ENCODE results near the gene HDAC11.

The HDAC11 gene

GRCh38 chr3:13548696-13549622 lies 68.9 kb downstream of the HDAC11 start, which contains the start of gene FBLN2:
Gene FBLN2, plus strand, starts transcription at chr3:13549125. Its CDS starts 21,231 bp downstream, at chr3:13570356.
- Mint-ChIP-seq H3K27ac (peak within 1 kb of the TSS; percentile 53), H3K36me3 (no peaks in the 10 kb centered on the region), H3K9me3 (no peaks in the 10 kb centered on the region), H3K27me3 (peaks cover 21% of the 10 kb centered on the region), H3K4me1 (peaks cover 24% of the 10 kb centered on the region), H3K4me3 (peak within 1 kb of the TSS; percentile 83)
- peak in 1 of 2 donors; percentile 25 for DNase-seq (ENCODE audit: low spot score in 2 of 2)
- peak; percentile 52 for ATAC-seq (ENCODE audit: low read depth)

- peaks cover 21% of the 10 kb centered on the region for H3K27me3 Mint-ChIP-seq
- H3K4me3 Mint-ChIP-seq = peak overlapping the region; percentile 83
- ATAC-seq (ENCODE audit: low read depth) = peak; percentile 56
- peak overlapping the region; percentile 53 for H3K27ac Mint-ChIP-seq
- DNase-seq (ENCODE audit: low spot score in 2 of 2) = peak; percentile 17 to 27
- peaks cover 28% of the 10 kb centered on the region for H3K4me1 Mint-ChIP-seq
- no peaks in the 10 kb centered on the region for H3K36me3 Mint-ChIP-seq
- no peaks in the 10 kb centered on the region for H3K9me3 Mint-ChIP-seq
Measured at GRCh38 chr3:13549623-13550422, 69.7 kb downstream of the HDAC11 start.

GRCh38 chr3:13550423-13550690 lies 70.3 kb downstream of the HDAC11 start:
- no peaks in the 10 kb centered on the region for H3K9me3 Mint-ChIP-seq
- DNase-seq (ENCODE audit: low spot score in 2 of 2) (no peak), ATAC-seq (ENCODE audit: low read depth) (peak; percentile 57)
- peaks cover 28% of the 10 kb centered on the region for H3K4me1 Mint-ChIP-seq
- no peaks in the 10 kb centered on the region for H3K36me3 Mint-ChIP-seq
- peak overlapping the region; percentile 58 for H3K4me3 Mint-ChIP-seq
- peaks cover 18% of the 10 kb centered on the region for H3K27me3 Mint-ChIP-seq
- H3K27ac Mint-ChIP-seq = no peak overlapping the region

- H3K36me3 Mint-ChIP-seq = no peaks in the 10 kb centered on the region
- peaks cover 28% of the 10 kb centered on the region for H3K4me1 Mint-ChIP-seq
- peaks cover 18% of the 10 kb centered on the region for H3K27me3 Mint-ChIP-seq
- no peak overlapping the region for H3K27ac Mint-ChIP-seq
- ATAC-seq (ENCODE audit: low read depth) = no peak
- H3K4me3 Mint-ChIP-seq = peak overlapping the region; percentile 35
- DNase-seq (ENCODE audit: low spot score in 2 of 2) = no peak
- H3K9me3 Mint-ChIP-seq = no peaks in the 10 kb centered on the region
Measured at GRCh38 chr3:13550791-13551360, 70.8 kb downstream of the HDAC11 start.

- no peaks in the 10 kb centered on the region for H3K9me3 Mint-ChIP-seq
- DNase-seq (ENCODE audit: low spot score in 2 of 2) (no peak), ATAC-seq (ENCODE audit: low read depth) (no peak)
- H3K36me3 Mint-ChIP-seq = no peaks in the 10 kb centered on the region
- H3K27ac Mint-ChIP-seq = no peak overlapping the region
- peak overlapping the region; percentile 35 for H3K4me3 Mint-ChIP-seq
- H3K4me1 Mint-ChIP-seq = peaks cover 28% of the 10 kb centered on the region
- H3K27me3 Mint-ChIP-seq = peaks cover 21% of the 10 kb centered on the region
Measured at GRCh38 chr3:13552857-13553652, 72.9 kb downstream of the HDAC11 start.

- peaks cover 19% of the 10 kb centered on the region for H3K27me3 Mint-ChIP-seq
- H3K4me3 Mint-ChIP-seq = peak overlapping the region; percentile 35
- H3K27ac Mint-ChIP-seq = no peak overlapping the region
- peaks cover 24% of the 10 kb centered on the region for H3K4me1 Mint-ChIP-seq
- H3K9me3 Mint-ChIP-seq = no peaks in the 10 kb centered on the region
- DNase-seq (ENCODE audit: low spot score in 2 of 2) = no peak
- no peaks in the 10 kb centered on the region for H3K36me3 Mint-ChIP-seq
- ATAC-seq (ENCODE audit: low read depth) = peak; percentile 19
Measured at GRCh38 chr3:13553686-13554085, 73.6 kb downstream of the HDAC11 start.

GRCh38 chr3:13555753-13556152 lies 75.6 kb downstream of the HDAC11 start:
- ATAC-seq (ENCODE audit: low read depth) (no peak), DNase-seq (ENCODE audit: low spot score in 2 of 2) (no peak)
- Mint-ChIP-seq H3K27me3 (peaks cover 16% of the 10 kb centered on the region), H3K4me3 (no peak overlapping the region), H3K4me1 (peaks cover 16% of the 10 kb centered on the region), H3K27ac (no peak overlapping the region), H3K9me3 (no peaks in the 10 kb centered on the region), H3K36me3 (no peaks in the 10 kb centered on the region)
